ENCODE measurements around the gene SLCO4A1. TPM values are rescaled to one million over a fixed set of nuclear protein-coding genes. Genes with fewer than 3 reads are reported as not detected.

The SLCO4A1 gene
- total and polyA plus RNA-seq, 9 of the 15 experiments (the other 6 are each of a cell fraction or from before 2014, with no cell fraction given), result 1.6 to 21.9 (median 12.8) TPM

- no peak overlapping the region for H3K4me3 ChIP-seq
- peaks cover 37% of the 10 kb centered on the region; the same call in 1 of the 3 replicates for H3K36me3 ChIP-seq (ENCODE audit: control insufficient read depth, insufficient read depth, low read length)
- peaks cover 0 to 38% of the 10 kb centered on the region in 2 experiments; a peak in 2 of 5 replicates for H3K4me1 ChIP-seq (replicated peaks in 1 of 2; ENCODE audit: control insufficient read depth in 2 of 2, insufficient read depth in 2 of 2, low read length in 2 of 2)
- ChIA-PET POLR2A (no interaction called here), CTCF (ENCODE audit: low intra/inter-chr PET ratio) (no interaction called here)
- no peaks in the 10 kb centered on the region for H3K9me1 ChIP-seq (ENCODE audit: control insufficient read depth, insufficient read depth, low read length)
- no TSS peak for BruUV-seq (replicated peaks)
- no peaks in the 10 kb centered on the region for H3K9me3 ChIP-seq (replicated peaks; ENCODE audit: control insufficient read depth, insufficient read depth, low read depth, low read length)
- H4K20me1 ChIP-seq (replicated peaks; ENCODE audit: control insufficient read depth, insufficient read depth, low read length), result no peaks in the 10 kb centered on the region; the same call in 1 of the 2 replicates
- WGBS (ENCODE audit: insufficient coverage, low coverage, missing lambda C conversion rate), result 75% methylated on average over 23 of the region's 24 CpGs
- no peaks in the 10 kb centered on the region for H3K79me2 ChIP-seq (ENCODE audit: control insufficient read depth, insufficient read depth, low read length)
- no peak overlapping the region for H2AFZ ChIP-seq (ENCODE audit: low read depth, low read length)
- H3K9ac ChIP-seq (ENCODE audit: insufficient read depth in 1 of 2, low read depth in 2 of 2, low read length in 2 of 2), result peak overlapping the region in 1 of 2 experiments; percentile 30; a peak in 1 of 4 replicates
- FAIRE-seq, result no peak
- no peak overlapping the region for H3K27ac ChIP-seq (ENCODE audit: extremely low read depth, low read depth, low read length)
- no peak overlapping the region for H3K4me2 ChIP-seq (ENCODE audit: insufficient read depth, low read length)
- in situ Hi-C loops (cut with MboI) (no loop called here), intact Hi-C loops (cut with micrococcal nuclease) (no loop called here)
- DNase-seq (ENCODE audit: extremely low read depth in 1 of 4, low spot score in 3 of 4), result no peak
- no peak for ATAC-seq
- H3K27me3 ChIP-seq (ENCODE audit: control insufficient read depth in 2 of 2, insufficient read depth in 2 of 2, low read length in 2 of 2), result no peaks in the 10 kb centered on the region
- TF ChIP-seq MYBL2 (IDR thresholded peaks at IDR 0.05; ENCODE audit: low read depth) (no peak), MYBL2 (CRISPR knock-in tag; IDR thresholded peaks at IDR 0.05; ENCODE audit: borderline replicate concordance) (no peak), TEAD4 (IDR thresholded peaks at IDR 0.05; ENCODE audit: low read length) (no peak), TEAD4 (CRISPR knock-in tag; IDR thresholded peaks at IDR 0.05; ENCODE audit: borderline replicate concordance) (no peak), ZNF23 (CRISPR knock-in tag; IDR thresholded peaks at IDR 0.05) (no peak), E2F8 (IDR thresholded peaks at IDR 0.05; ENCODE audit: low read depth, partially characterized antibody) (no peak), ZNF263 (CRISPR knock-in tag; IDR thresholded peaks at IDR 0.05; ENCODE audit: borderline replicate concordance) (no peak), TCF7 (IDR thresholded peaks at IDR 0.05; ENCODE audit: borderline replicate concordance) (no peak), ETV1 (tag; conservative IDR thresholded peaks at IDR 0.05; ENCODE audit: low read depth) (no peak), CREBBP (IDR thresholded peaks at IDR 0.05; ENCODE audit: low read depth, low read length) (no peak)
Measured at GRCh38 chr20:62663145-62664018, 21.1 kb downstream of the SLCO4A1 start.

Data from K562 (cell line).